Ovary (tissue), 3 donors: ENCODE data around the gene CDC37.

Experiments used
- EP300 ChIP-seq: sonication (generic); formaldehyde crosslinking; IDR thresholded peaks from one replicate; pipeline ENCODE4 v1.6.1; 2017; ENCODE audit warnings: antibody characterized with exemption
- POLR2A ChIP-seq: fragments of 450-650 bp; IDR thresholded peaks from one replicate; pipeline ENCODE4 v1.6.1; 2017; ENCODE audit warnings: antibody characterized with exemption, mild to moderate bottlenecking, moderate library complexity
- TF ChIP-seq, protein P1 (sequence below), 3 donors: fragments of 450-650 bp in 2 of 3; fragments of 200-600 bp in 1 of 3; IDR thresholded peaks; one replicate each; pipeline versions ENCODE4 v1.5.1 to v1.8.0; 2016 to 2022; ENCODE audit warnings: antibody characterized with exemption in 3 of 3, mild to moderate bottlenecking in 1 of 3
- donor health status: DM: no; HTN: no; CAD: no.

DNA sequence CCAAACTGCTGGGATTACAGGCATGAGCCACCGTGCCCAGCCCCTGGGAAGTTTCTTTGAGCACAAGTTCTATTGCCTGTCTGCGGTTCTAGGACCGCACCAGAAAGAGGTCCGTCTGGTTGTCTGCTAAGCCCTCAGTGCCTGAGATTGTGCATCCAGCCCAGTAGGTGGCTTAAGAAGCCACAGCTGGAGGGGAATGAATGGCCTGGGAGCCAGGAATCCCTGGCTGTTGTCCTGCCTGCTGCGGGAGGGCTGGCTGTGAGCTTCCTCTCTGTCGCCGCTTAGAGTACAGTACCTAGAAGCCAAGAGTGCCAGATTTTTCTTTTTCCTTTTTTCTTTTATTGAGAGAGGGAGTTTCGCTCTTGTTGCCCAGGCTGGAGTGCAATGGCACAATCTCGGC, 18.8 kb downstream of the CDC37 start:
- TF ChIP-seq, protein P1, sequence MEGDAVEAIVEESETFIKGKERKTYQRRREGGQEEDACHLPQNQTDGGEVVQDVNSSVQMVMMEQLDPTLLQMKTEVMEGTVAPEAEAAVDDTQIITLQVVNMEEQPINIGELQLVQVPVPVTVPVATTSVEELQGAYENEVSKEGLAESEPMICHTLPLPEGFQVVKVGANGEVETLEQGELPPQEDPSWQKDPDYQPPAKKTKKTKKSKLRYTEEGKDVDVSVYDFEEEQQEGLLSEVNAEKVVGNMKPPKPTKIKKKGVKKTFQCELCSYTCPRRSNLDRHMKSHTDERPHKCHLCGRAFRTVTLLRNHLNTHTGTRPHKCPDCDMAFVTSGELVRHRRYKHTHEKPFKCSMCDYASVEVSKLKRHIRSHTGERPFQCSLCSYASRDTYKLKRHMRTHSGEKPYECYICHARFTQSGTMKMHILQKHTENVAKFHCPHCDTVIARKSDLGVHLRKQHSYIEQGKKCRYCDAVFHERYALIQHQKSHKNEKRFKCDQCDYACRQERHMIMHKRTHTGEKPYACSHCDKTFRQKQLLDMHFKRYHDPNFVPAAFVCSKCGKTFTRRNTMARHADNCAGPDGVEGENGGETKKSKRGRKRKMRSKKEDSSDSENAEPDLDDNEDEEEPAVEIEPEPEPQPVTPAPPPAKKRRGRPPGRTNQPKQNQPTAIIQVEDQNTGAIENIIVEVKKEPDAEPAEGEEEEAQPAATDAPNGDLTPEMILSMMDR (IDR thresholded peaks at IDR 0.05), result no peak
- TF ChIP-seq POLR2A (no peak), EP300 (no peak)
